AG20443 (cell line): Measurements from ENCODE around the gene PCBP3.
"Not testable (repeated sequence)": the region's sequence is repeated elsewhere in the genome, so short reads cannot be mapped to it uniquely, and the experiment has no call there.

Experiments
- DNase-seq: peaks from one replicate; pipeline ENCODE4 v3.0.0; 2012; ENCODE audit warnings: low spot score, mixed read lengths

PCBP3 gene

GRCh38 chr21:45643021-45643980 is at the start of gene PCBP3:
Gene PCBP3 (plus strand): TSS chr21:45643725. CDS start chr21:45850086, 206,361 bp downstream.
- DNase-seq, result peak; percentile 91

GRCh38 chr21:45594721-45595489 is 48.6 kb upstream of the PCBP3 start:
- DNase-seq, result no peak

- DNase-seq, result no peak
These were observed 47.8 kb upstream of the PCBP3 start for GRCh38 chr21:45595574-45596295.

- DNase-seq, result peak; percentile 82
These were observed 46.7 kb upstream of the PCBP3 start for GRCh38 chr21:45596704-45597318.

- no peak for DNase-seq
These were observed 45.4 kb upstream of the PCBP3 start for GRCh38 chr21:45598109-45598508.

- no peak for DNase-seq
These were observed 44.9 kb upstream of the PCBP3 start for GRCh38 chr21:45598666-45599065.

- no peak for DNase-seq
These were observed 44.4 kb upstream of the PCBP3 start for GRCh38 chr21:45599146-45599581.

GRCh38 chr21:45600248-45600647 is 43.3 kb upstream of the PCBP3 start:
- DNase-seq, result no peak

- DNase-seq, result no peak
These were observed 42.0 kb upstream of the PCBP3 start for GRCh38 chr21:45601551-45601950.

GRCh38 chr21:45602106-45602505 is 41.4 kb upstream of the PCBP3 start:
- DNase-seq, result no peak

GRCh38 chr21:45603481-45603880 is 40.0 kb upstream of the PCBP3 start:
- no peak for DNase-seq

- DNase-seq, result not testable (repeated sequence)
These were observed 38.8 kb upstream of the PCBP3 start for GRCh38 chr21:45604681-45605080.

GRCh38 chr21:45607021-45607908 is 36.3 kb upstream of the PCBP3 start:
- DNase-seq, result no peak

GRCh38 chr21:45607909-45608295 is 35.6 kb upstream of the PCBP3 start:
- no peak for DNase-seq

GRCh38 chr21:45608747-45609470 is 34.6 kb upstream of the PCBP3 start:
- DNase-seq, result not testable (repeated sequence)

GRCh38 chr21:45609616-45610015 is 33.9 kb upstream of the PCBP3 start:
- not testable (repeated sequence) for DNase-seq

GRCh38 chr21:45611296-45611695 is 32.2 kb upstream of the PCBP3 start:
- DNase-seq, result no peak

- DNase-seq, result no peak
These were observed 31.4 kb upstream of the PCBP3 start for GRCh38 chr21:45611939-45612664.

- not testable (repeated sequence) for DNase-seq
These were observed 30.9 kb upstream of the PCBP3 start for GRCh38 chr21:45612665-45613019.
